Measurements from ENCODE around the gene TNNT3. TPM values are rescaled to one million over a fixed set of nuclear protein-coding genes. Genes with fewer than 3 reads are reported as not detected.
"Not testable (repeated sequence)": the region's sequence is repeated elsewhere in the genome, so short reads cannot be mapped to it uniquely, and the experiment has no call there.

Gene TNNT3
- total RNA-seq, 2 donors from 2014 or later, result 1.6 TPM; not detected in 1

- Histone ChIP-seq H3K4me1 (no peaks in the 10 kb centered on the region), H3K27ac (no peak overlapping the region), H3K36me3 (replicated peaks in 1 of 2; ENCODE audit: insufficient read depth in 1 of 2, low read depth in 2 of 2) (no peaks in the 10 kb centered on the region), H3K27me3 (no peaks in the 10 kb centered on the region), H3K4me3 (no peak overlapping the region), H3K9me3 (no peaks in the 10 kb centered on the region)
- 70 to 73% methylated on average over 2 to 27 of the region's 27 CpGs for WGBS, 2 donors
- peak in 1 of 4 donors; percentile 10 for DNase-seq
- no peak for ATAC-seq
- TF ChIP-seq CTCF (IDR thresholded peaks at IDR 0.05) (no peak), POLR2A (IDR thresholded peaks at IDR 0.05) (no peak)
- intact Hi-C loops (cut with DNase I), result no loop called here
These were observed 19.0 kb downstream of the TNNT3 start for GRCh38 chr11:1938343-1939005.

GRCh38 chr11:1939006-1939625 lies 19.6 kb downstream of the TNNT3 start:
- TF ChIP-seq CTCF (IDR thresholded peaks at IDR 0.05), result no peak
- no peak for TF ChIP-seq POLR2A (IDR thresholded peaks at IDR 0.05)
- DNase-seq (peak in 1 of 4 donors; percentile 6), ATAC-seq (no peak)
- intact Hi-C loops (cut with DNase I), result no loop called here
- no peaks in the 10 kb centered on the region for H3K4me1 ChIP-seq
- H3K27me3 ChIP-seq, result no peaks in the 10 kb centered on the region
- no peak overlapping the region for H3K4me3 ChIP-seq
- no peak overlapping the region for H3K27ac ChIP-seq
- no peaks in the 10 kb centered on the region for H3K9me3 ChIP-seq
- H3K36me3 ChIP-seq (replicated peaks in 1 of 2; ENCODE audit: insufficient read depth in 1 of 2, low read depth in 2 of 2), result no peaks in the 10 kb centered on the region
- whole genome bisulfite sequencing, 2 donors, result 45 to 56% methylated on average over 22 to 23 of the region's 23 CpGs

GRCh38 chr11:1939788-1940187 lies 20.3 kb downstream of the TNNT3 start:
- intact Hi-C loops (cut with DNase I), result loop anchor here (5.0 kb wide), 1 partner anchor 42 kb away; no protein-coding TSS in a partner anchor
- not testable (repeated sequence) for H3K36me3 ChIP-seq (replicated peaks in 1 of 2; ENCODE audit: insufficient read depth in 1 of 2, low read depth in 2 of 2); H3K27me3 ChIP-seq; H3K4me3 ChIP-seq; H3K27ac ChIP-seq; H3K9me3 ChIP-seq; H3K4me1 ChIP-seq
- peak; percentile 41 for ATAC-seq
- WGBS, 2 donors, result 100% methylated on average over 1 of the region's 1 CpG
- DNase-seq, result peak in 1 of 4 donors; percentile 7

GRCh38 chr11:1942558-1943260 lies 23.2 kb downstream of the TNNT3 start:
- intact Hi-C loops (cut with DNase I), result loop anchor here (5.0 kb wide), 1 partner anchor 45 kb away; no protein-coding TSS in a partner anchor

More at GRCh38 chr11:1942558-1943260, 23.2 kb downstream of the TNNT3 start:
- 75 to 82% methylated on average over 6 to 10 of the region's 10 CpGs for WGBS, 2 donors
- Histone ChIP-seq H3K27me3 (no peaks in the 10 kb centered on the region), H3K27ac (no peak overlapping the region), H3K9me3 (no peaks in the 10 kb centered on the region), H3K4me3 (no peak overlapping the region), H3K4me1 (no peaks in the 10 kb centered on the region), H3K36me3 (replicated peaks in 1 of 2; ENCODE audit: insufficient read depth in 1 of 2, low read depth in 2 of 2) (no peaks in the 10 kb centered on the region)
- DNase-seq (peak in 1 of 4 donors; percentile 6), ATAC-seq (no peak)
- TF ChIP-seq POLR2A (IDR thresholded peaks at IDR 0.05) (no peak), CTCF (IDR thresholded peaks at IDR 0.05) (no peak)

All from body of pancreas (tissue), 4 donors.